Liver (tissue), 9 donors: ENCODE results near the gene PRR36. TPM values are rescaled to one million over a fixed set of nuclear protein-coding genes. Genes with fewer than 3 reads are reported as not detected.

ENCODE experiments used
- DNase-seq: peaks from one replicate; pipeline ENCODE4 v3.0.0-alpha.2; 2017; ENCODE audit warnings: low spot score
- H3K27ac ChIP-seq, 2 donors: one replicate each; pipeline ENCODE4 v1.7.0; 2013; ENCODE audit warnings: inconsistent platforms in 2 of 2, low read length in 2 of 2, control low read depth in 1 of 2, low read depth in 1 of 2, mild to moderate bottlenecking in 1 of 2
- H3K27me3 ChIP-seq, 4 donors: one replicate each; pipeline versions ENCODE4 v1.6.1 to v1.7.0; 2013; ENCODE audit warnings: low read length in 3 of 4, inconsistent platforms in 1 of 4, mild to moderate bottlenecking in 1 of 4, moderate library complexity in 1 of 4; ENCODE audit not compliant: control insufficient read depth in 4 of 4, insufficient read depth in 4 of 4
- H3K36me3 ChIP-seq, 4 donors: one replicate each; pipeline versions ENCODE4 v1.6.1 to v1.7.0; 2013; ENCODE audit warnings: low read length in 3 of 4, mild to moderate bottlenecking in 3 of 4, low read depth in 1 of 4, moderate library complexity in 1 of 4; ENCODE audit not compliant: control insufficient read depth in 4 of 4, insufficient read depth in 3 of 4
- H3K4me1 ChIP-seq, 4 donors: one replicate each; pipeline versions ENCODE4 v1.6.1 to v1.7.0; 2013; ENCODE audit warnings: low read length in 3 of 4, mild to moderate bottlenecking in 3 of 4, moderate library complexity in 1 of 4; ENCODE audit not compliant: control insufficient read depth in 4 of 4, insufficient read depth in 4 of 4
- H3K4me3 ChIP-seq, 3 donors: one replicate each; pipeline versions ENCODE4 v1.6.1 to v1.7.0; 2013; ENCODE audit warnings: low read length in 3 of 3, control low read depth in 1 of 3, low read depth in 1 of 3, mild to moderate bottlenecking in 1 of 3
- H3K9ac ChIP-seq, 2 donors: one replicate each; pipeline ENCODE4 v1.7.0; 2013; ENCODE audit warnings: low read length in 2 of 2, mild to moderate bottlenecking in 2 of 2, moderate library complexity in 2 of 2, control low read depth in 1 of 2, low read depth in 1 of 2
- H3K9me3 ChIP-seq, 4 donors: one replicate each; pipeline versions ENCODE4 v1.6.1 to v1.7.0; 2013; ENCODE audit warnings: low read length in 3 of 4; ENCODE audit not compliant: control insufficient read depth in 4 of 4
- EGR1 ChIP-seq, 2 donors: IDR thresholded peaks; 2 replicates each; pipeline ENCODE4 v1.6.1; 2016 to 2018; ENCODE audit warnings: antibody characterized with exemption in 2 of 2, low read depth in 2 of 2
- HNF4A ChIP-seq, 2 donors: conservative IDR thresholded peaks; 2 replicates each; pipeline ENCODE4 v1.6.1; 2016; ENCODE audit warnings: antibody characterized with exemption in 2 of 2, mild to moderate bottlenecking in 2 of 2
- NR2F2 ChIP-seq: IDR thresholded peaks from 2 replicates; pipeline ENCODE4 v1.6.1; 2016; ENCODE audit warnings: antibody characterized with exemption
- RXRA ChIP-seq, 2 donors: IDR thresholded peaks; 2 replicates each; pipeline ENCODE4 v1.6.1; 2017 to 2018; ENCODE audit warnings: antibody characterized with exemption in 2 of 2, mild to moderate bottlenecking in 1 of 2
- WGBS: extraction: QIAGEN DNeasy Blood & Tissue Kit; methylation state at CpG from one replicate; pipeline ENCODE4 v1.1.7; 2013; 5-methylcytosine and 5-hydroxymethylcytosine counted together
- polyA plus RNA-seq, 2 donors: library from polyadenylated mRNA; stranded (reverse) in 1 of 2; unstranded in 1 of 2; fragments of 200-250 nt in 1 of 2; fragments of >200 nt in 1 of 2; fragmentation: Nextera tagmentation in 1 of 2; extraction: Ambion mirVana in 1 of 2; gene quantifications; one replicate each; pipeline versions ENCODE4 v1.2.1 to v1.2.3, GENCODE V29; 2013 to 2015
- total RNA-seq, 2 donors: library from RNA; depleted of rRNA; stranded (reverse); fragments of >200 nt; gene quantifications; one replicate each; pipeline ENCODE4 v1.2.3, GENCODE V29; 2014
- TF ChIP-seq, protein P1 (sequence below): IDR thresholded peaks from 2 replicates; pipeline ENCODE4 v1.6.1; 2016; ENCODE audit warnings: antibody characterized with exemption
- TF ChIP-seq, protein P2 (sequence below): fragments of 150-350 bp; IDR thresholded peaks from 2 replicates; pipeline ENCODE4 v1.5.1; 2017; ENCODE audit warnings: improper control_type of control experiment, low read depth, low read length; ENCODE audit not compliant: missing input control
- donor health status: healthy.
- donor health status: healthy.
- donor health status: healthy.
- donor health status: healthy.
- donor health status: healthy.

The PRR36 gene
- total and polyA plus RNA-seq, 4 donors = 0.02 to 0.03 TPM; not detected in 2

DNA sequence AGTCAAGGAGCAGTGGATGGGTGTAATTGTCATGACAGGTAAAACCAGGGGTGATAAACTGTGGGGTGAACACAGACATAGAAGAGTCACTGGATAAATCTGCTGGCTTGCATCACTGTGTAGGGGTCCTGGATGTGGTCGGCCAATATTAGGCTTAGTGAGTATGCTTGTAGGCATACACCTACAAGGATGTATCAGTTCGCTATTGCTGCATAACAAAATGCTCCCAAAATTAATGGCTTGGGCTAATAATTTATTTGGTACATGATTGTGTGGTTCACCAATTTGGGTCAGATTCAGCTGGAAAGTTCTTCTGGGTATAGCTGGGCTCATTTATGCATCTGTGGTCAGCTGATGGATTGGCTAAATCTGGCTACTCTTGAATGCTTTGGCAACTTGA, 55.4 kb downstream of the PRR36 start:
- Histone ChIP-seq H3K27me3 (no peaks in the 10 kb centered on the region), H3K4me3 (no peak overlapping the region), H3K27ac (no peak overlapping the region), H3K4me1 (no peaks in the 10 kb centered on the region), H3K9ac (no peak overlapping the region), H3K36me3 (no peaks in the 10 kb centered on the region), H3K9me3 (peaks cover 2 to 8% (median 4%) of the 10 kb centered on the region in 4 donors)
- no peak for TF ChIP-seq HNF4A (conservative IDR thresholded peaks at IDR 0.05)
- no peak for TF ChIP-seq EGR1 (IDR thresholded peaks at IDR 0.05; ENCODE audit: low read depth in 2 of 2)
- no peak for TF ChIP-seq NR2F2
- TF ChIP-seq, protein P1, sequence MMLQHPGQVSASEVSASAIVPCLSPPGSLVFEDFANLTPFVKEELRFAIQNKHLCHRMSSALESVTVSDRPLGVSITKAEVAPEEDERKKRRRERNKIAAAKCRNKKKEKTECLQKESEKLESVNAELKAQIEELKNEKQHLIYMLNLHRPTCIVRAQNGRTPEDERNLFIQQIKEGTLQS = no peak
- TF ChIP-seq RXRA (IDR thresholded peaks at IDR 0.05) = no peak
- TF ChIP-seq, protein P2, sequence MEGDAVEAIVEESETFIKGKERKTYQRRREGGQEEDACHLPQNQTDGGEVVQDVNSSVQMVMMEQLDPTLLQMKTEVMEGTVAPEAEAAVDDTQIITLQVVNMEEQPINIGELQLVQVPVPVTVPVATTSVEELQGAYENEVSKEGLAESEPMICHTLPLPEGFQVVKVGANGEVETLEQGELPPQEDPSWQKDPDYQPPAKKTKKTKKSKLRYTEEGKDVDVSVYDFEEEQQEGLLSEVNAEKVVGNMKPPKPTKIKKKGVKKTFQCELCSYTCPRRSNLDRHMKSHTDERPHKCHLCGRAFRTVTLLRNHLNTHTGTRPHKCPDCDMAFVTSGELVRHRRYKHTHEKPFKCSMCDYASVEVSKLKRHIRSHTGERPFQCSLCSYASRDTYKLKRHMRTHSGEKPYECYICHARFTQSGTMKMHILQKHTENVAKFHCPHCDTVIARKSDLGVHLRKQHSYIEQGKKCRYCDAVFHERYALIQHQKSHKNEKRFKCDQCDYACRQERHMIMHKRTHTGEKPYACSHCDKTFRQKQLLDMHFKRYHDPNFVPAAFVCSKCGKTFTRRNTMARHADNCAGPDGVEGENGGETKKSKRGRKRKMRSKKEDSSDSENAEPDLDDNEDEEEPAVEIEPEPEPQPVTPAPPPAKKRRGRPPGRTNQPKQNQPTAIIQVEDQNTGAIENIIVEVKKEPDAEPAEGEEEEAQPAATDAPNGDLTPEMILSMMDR = no peak
- no peak for DNase-seq
- WGBS = 48% methylated on average over 2 of the region's 2 CpGs

Other genes starting within 250 kb of the PRR36 start
- 10 to 100 TPM; 17.2 to 21.3 TPM for gene XAB2, start 244.8 kb downstream of the PRR36 start, total RNA-seq
- gene XAB2, start 244.8 kb downstream of the PRR36 start, polyA plus RNA-seq = 10 to 100 TPM in 1 of 2 donors, 1 to 10 TPM in 1; 5.1 to 13.3 TPM
- 10 to 100 TPM in 1 of 2 donors, 1 to 10 TPM in 1; 4.8 to 22.0 TPM for gene PET100, start 244.6 kb downstream of the PRR36 start, total RNA-seq
- gene PET100, start 244.6 kb downstream of the PRR36 start, polyA plus RNA-seq = 100 to 1,000 TPM in 1 of 2 donors, 10 to 100 TPM in 1; 31.5 to 225 TPM
- gene PCP2, start 240.7 kb downstream of the PRR36 start, total RNA-seq = not detected
- under 1 TPM; 0.08 to 0.25 TPM for gene PCP2, start 240.7 kb downstream of the PRR36 start, polyA plus RNA-seq
- 10 to 100 TPM; 25.9 to 32.7 TPM for gene STXBP2, start 237.3 kb downstream of the PRR36 start, total RNA-seq
- gene STXBP2, start 237.3 kb downstream of the PRR36 start, polyA plus RNA-seq = 10 to 100 TPM; 26.8 to 27.5 TPM
- 10 to 100 TPM in 1 of 2 donors, not detected in 1; 11.5 TPM for gene RETN, start 205.3 kb downstream of the PRR36 start, total RNA-seq
- gene RETN, start 205.3 kb downstream of the PRR36 start, polyA plus RNA-seq = 1 to 10 TPM in 1 of 2 donors, not detected in 1; 1.9 TPM
- gene MCEMP1, start 197.3 kb downstream of the PRR36 start, total RNA-seq = under 1 TPM; 0.42 to 0.92 TPM
- under 1 TPM; 0.29 to 0.54 TPM for gene MCEMP1, start 197.3 kb downstream of the PRR36 start, polyA plus RNA-seq
- 10 to 100 TPM; 22.5 to 38.3 TPM for gene TRAPPC5, start 193.6 kb downstream of the PRR36 start, total RNA-seq
- 100 to 1,000 TPM in 1 of 2 donors, 10 to 100 TPM in 1; 72.1 to 130 TPM for gene TRAPPC5, start 193.6 kb downstream of the PRR36 start, polyA plus RNA-seq
- under 1 TPM in 1 of 2 donors, not detected in 1; 0.14 TPM for gene FCER2, start 172.3 kb downstream of the PRR36 start, total RNA-seq
- not detected for gene FCER2, start 172.3 kb downstream of the PRR36 start, polyA plus RNA-seq
- 10 to 100 TPM in 1 of 2 donors, 1 to 10 TPM in 1; 7.7 to 43.9 TPM for gene CLEC4G, start 142.3 kb downstream of the PRR36 start, total RNA-seq
- gene CLEC4G, start 142.3 kb downstream of the PRR36 start, polyA plus RNA-seq = 10 to 100 TPM; 47.4 to 69.0 TPM
- gene CD209, start 126.9 kb downstream of the PRR36 start, total RNA-seq = 1 to 10 TPM; 1.6 to 1.9 TPM
- gene CD209, start 126.9 kb downstream of the PRR36 start, polyA plus RNA-seq = 1 to 10 TPM in 1 of 2 donors, under 1 TPM in 1; 0.44 to 3.5 TPM
- gene CLEC4M, start 111.1 kb downstream of the PRR36 start, total RNA-seq = 10 to 100 TPM; 22.2 to 33.0 TPM
- 10 to 100 TPM; 32.7 to 33.5 TPM for gene CLEC4M, start 111.1 kb downstream of the PRR36 start, polyA plus RNA-seq
- 1 to 10 TPM; 4.2 to 4.7 TPM for gene EVI5L, start 44.2 kb downstream of the PRR36 start, total RNA-seq
- gene EVI5L, start 44.2 kb downstream of the PRR36 start, polyA plus RNA-seq = 1 to 10 TPM; 1.4 to 5.0 TPM
- 1 to 10 TPM; 1.8 to 3.3 TPM for gene LRRC8E, start 14.1 kb upstream of the PRR36 start, total RNA-seq
- 1 to 10 TPM in 1 of 2 donors, not detected in 1; 2.4 TPM for gene LRRC8E, start 14.1 kb upstream of the PRR36 start, polyA plus RNA-seq
- 10 to 100 TPM in 1 of 2 donors, 1 to 10 TPM in 1; 9.4 to 11.7 TPM for gene MAP2K7, start 29.5 kb upstream of the PRR36 start, total RNA-seq
- 1 to 10 TPM; 3.0 to 9.7 TPM for gene MAP2K7, start 29.5 kb upstream of the PRR36 start, polyA plus RNA-seq
- gene TGFBR3L, start 40.4 kb upstream of the PRR36 start, total RNA-seq = 1 to 10 TPM in 1 of 2 donors, not detected in 1; 2.5 TPM
- under 1 TPM; 0.32 to 0.36 TPM for gene TGFBR3L, start 40.4 kb upstream of the PRR36 start, polyA plus RNA-seq
- gene SNAPC2, start 45.9 kb upstream of the PRR36 start, total RNA-seq = 1 to 10 TPM; 2.8 to 3.5 TPM
- gene SNAPC2, start 45.9 kb upstream of the PRR36 start, polyA plus RNA-seq = 1 to 10 TPM; 3.0 to 7.1 TPM
- gene CTXN1, start 51.7 kb upstream of the PRR36 start, total RNA-seq = under 1 TPM; 0.08 to 0.14 TPM
- under 1 TPM in 1 of 2 donors, not detected in 1; 0.07 TPM for gene CTXN1, start 51.7 kb upstream of the PRR36 start, polyA plus RNA-seq
- 10 to 100 TPM; 21.1 to 35.8 TPM for gene TIMM44, start 69.3 kb upstream of the PRR36 start, total RNA-seq
- 10 to 100 TPM; 17.7 to 32.2 TPM for gene TIMM44, start 69.3 kb upstream of the PRR36 start, polyA plus RNA-seq
- 10 to 100 TPM; 21.2 to 33.7 TPM for gene ELAVL1, start 131.3 kb upstream of the PRR36 start, total RNA-seq
- 10 to 100 TPM; 14.4 to 17.0 TPM for gene ELAVL1, start 131.3 kb upstream of the PRR36 start, polyA plus RNA-seq
- not detected for gene CCL25, start 178.4 kb upstream of the PRR36 start, total RNA-seq
- not detected for gene CCL25, start 178.4 kb upstream of the PRR36 start, polyA plus RNA-seq